WTC11 (cell line): ENCODE measurements around the gene CSNK1A1.
"Not testable (repeated sequence)": the region's sequence is repeated elsewhere in the genome, so short reads cannot be mapped to it uniquely, and the experiment has no call there.

Experiments
- CTCF ChIP-seq: fragments of 200-600 bp; IDR thresholded peaks from 2 replicates; pipeline ENCODE4 v1.8.0; 2022; ENCODE audit warnings: antibody characterized with exemption
- ESRRA ChIP-seq: sonication (generic); formaldehyde crosslinking; IDR thresholded peaks from 2 replicates; pipeline ENCODE4 v1.8.1; 2022; ENCODE audit warnings: mild to moderate bottlenecking, missing genetic modification reagents, borderline replicate concordance
- GABPB1 ChIP-seq: sonication (generic); formaldehyde crosslinking; IDR thresholded peaks from 2 replicates; pipeline ENCODE4 v1.8.1; 2023; ENCODE audit warnings: mild to moderate bottlenecking, missing genetic modification reagents
- MAX ChIP-seq: sonication (generic); formaldehyde crosslinking; IDR thresholded peaks from 2 replicates; pipeline ENCODE4 v1.8.0; 2022; ENCODE audit warnings: mild to moderate bottlenecking, missing genetic modification reagents
- SP1 ChIP-seq: sonication (generic); formaldehyde crosslinking; conservative IDR thresholded peaks from 2 replicates; pipeline ENCODE4 v1.8.1; 2022; ENCODE audit warnings: missing genetic modification reagents
- ZNF396 ChIP-seq: fragments of 250-450 bp; sonication (Bioruptor Pico); IDR thresholded peaks from 2 replicates; pipeline ENCODE4 v1.8.0; 2021; ENCODE audit warnings: mild to moderate bottlenecking, moderate library complexity, borderline replicate concordance

GRCh38 chr5:149513372-149513947 lies 37.8 kb downstream of the CSNK1A1 start:
- not testable (repeated sequence) for TF ChIP-seq MAX (CRISPR knock-in tag); CTCF; ESRRA; SP1 (CRISPR knock-in tag); GABPB1 (CRISPR knock-in tag); ZNF396 (CRISPR knock-in tag)
